AG09319 (cell line): ENCODE measurements around the gene FSTL1.

Experiments used
- DNase-seq: peaks from one replicate; pipeline ENCODE4 v3.0.0-alpha.2; 2010; ENCODE audit warnings: low read depth; ENCODE audit errors: extremely low read depth
- TF ChIP-seq, protein P1 (sequence below): IDR thresholded peaks from 2 replicates; pipeline ENCODE4 v1.5.1; 2011; ENCODE audit warnings: low read depth, mild to moderate bottlenecking, inconsistent platforms, low read length, moderate library complexity

FSTL1 gene

DNA sequence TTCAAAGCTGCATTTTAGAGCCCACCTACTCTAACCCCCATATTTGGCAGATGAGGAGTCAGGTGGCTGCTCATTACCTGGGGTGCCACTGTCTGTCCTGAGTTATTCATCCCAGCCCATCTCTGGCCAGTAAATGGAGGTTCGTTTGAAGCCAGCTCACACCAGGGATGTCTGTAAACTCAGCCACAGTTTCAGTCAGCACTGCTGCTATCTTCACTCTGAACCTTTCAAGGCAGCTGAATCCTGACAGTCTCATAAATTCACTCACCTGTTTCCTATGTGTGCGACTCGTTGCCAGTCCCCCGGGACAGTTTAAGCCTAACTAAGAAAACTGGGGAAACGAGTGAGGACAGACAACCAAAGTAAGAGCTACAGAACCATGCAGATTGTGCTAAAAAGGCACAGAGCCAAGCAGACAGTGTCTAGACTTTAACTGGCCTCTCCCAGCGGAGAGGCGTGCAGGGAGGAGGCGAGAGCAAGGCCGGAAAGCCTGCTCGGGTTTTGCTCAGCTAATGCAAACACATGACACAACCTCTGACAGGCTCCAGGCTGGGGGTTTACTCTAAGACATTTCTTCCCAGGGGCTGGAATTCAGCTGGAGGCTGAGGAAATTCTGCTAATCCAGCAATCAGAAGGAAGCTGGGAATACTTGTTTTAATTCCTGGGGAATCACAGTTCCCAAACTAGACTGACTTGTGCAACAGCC lies 12.0 kb downstream of the FSTL1 start:
- TF ChIP-seq, protein P1, sequence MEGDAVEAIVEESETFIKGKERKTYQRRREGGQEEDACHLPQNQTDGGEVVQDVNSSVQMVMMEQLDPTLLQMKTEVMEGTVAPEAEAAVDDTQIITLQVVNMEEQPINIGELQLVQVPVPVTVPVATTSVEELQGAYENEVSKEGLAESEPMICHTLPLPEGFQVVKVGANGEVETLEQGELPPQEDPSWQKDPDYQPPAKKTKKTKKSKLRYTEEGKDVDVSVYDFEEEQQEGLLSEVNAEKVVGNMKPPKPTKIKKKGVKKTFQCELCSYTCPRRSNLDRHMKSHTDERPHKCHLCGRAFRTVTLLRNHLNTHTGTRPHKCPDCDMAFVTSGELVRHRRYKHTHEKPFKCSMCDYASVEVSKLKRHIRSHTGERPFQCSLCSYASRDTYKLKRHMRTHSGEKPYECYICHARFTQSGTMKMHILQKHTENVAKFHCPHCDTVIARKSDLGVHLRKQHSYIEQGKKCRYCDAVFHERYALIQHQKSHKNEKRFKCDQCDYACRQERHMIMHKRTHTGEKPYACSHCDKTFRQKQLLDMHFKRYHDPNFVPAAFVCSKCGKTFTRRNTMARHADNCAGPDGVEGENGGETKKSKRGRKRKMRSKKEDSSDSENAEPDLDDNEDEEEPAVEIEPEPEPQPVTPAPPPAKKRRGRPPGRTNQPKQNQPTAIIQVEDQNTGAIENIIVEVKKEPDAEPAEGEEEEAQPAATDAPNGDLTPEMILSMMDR: no peak
- DNase-seq: no peak

DNA sequence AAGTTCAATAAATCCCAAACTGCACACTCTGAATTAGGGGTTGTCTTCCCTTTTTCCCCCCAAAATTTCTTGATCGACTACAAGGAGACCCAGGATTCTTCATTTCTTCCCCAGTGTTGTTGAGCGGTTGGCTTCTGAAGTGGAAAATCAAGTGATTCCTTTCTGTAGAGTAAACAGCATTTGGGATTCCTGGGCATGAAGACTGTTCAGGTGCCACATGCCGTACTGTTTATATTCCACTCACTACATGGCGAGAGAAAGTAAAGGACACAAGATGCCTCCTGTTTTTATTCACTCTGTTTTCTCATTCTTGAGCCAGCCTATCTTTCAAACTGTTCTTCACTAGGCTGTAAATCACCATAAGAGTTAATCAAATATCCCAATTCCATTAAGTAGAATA lies 12.6 kb downstream of the FSTL1 start:
- no peak for DNase-seq
- TF ChIP-seq, protein P1: no peak

DNA sequence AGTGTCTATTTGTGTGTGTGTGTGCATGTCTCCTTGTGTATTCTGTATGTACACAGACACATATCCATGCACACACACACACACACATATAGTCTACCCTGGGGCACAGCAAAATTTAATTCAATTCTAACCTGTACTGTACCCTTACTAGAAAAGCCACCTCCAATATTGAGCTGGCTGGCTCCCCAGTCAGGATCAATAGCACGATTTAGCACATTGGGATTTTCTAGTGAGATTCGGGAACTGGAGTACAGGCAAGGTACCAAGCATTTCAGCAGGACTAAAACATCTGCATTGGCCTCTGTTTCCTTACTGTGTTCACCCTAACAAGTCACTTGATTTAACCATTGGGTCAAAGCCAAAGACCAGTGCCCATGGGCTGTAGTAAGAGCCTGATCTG lies 13.2 kb downstream of the FSTL1 start:
- TF ChIP-seq, protein P1: no peak
- DNase-seq: no peak

DNA sequence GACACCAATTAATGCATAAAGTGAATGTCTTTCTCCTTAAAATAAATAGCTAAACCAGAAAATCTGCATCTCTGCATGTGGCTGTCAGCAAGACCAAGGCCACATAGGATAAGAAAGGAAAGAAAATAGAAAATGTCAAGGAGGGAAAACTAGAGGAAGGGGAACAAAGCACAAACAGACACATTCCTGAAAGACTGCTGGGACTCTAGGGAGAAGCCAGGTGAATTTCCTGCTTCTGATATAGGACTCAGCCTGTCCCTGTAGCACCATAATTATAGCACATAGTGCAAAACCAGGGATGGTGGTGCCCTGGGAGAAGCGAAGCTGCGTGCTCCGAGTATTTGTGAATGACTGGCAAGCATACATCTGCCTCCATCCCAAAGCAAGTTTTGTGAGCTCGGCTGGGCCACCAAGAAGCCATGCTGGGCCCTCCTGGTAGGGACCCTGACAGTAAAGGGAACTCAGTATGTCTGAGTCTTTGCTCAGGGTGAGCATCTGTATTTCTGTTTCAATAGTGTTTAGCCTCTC lies 14.2 kb downstream of the FSTL1 start:
- no peak for DNase-seq
- TF ChIP-seq, protein P1: no peak

DNA sequence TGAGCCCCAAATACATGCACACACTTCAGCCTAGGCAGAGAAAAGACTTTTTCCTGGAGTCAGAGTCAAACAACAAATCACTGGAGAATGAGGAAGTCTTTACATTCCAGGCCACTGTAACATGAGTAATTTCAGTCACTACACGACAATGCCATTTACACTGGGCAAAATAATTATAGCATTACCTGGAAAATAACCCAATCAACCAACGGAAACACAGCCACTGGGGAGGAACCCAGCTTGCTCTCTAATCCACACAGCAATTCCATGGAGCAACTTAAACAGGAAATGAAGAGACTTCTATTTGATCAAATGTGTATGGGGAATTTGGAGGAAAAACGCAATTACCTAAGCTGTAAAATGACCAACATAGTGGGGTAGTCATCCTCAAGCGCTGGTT lies 15.2 kb downstream of the FSTL1 start:
- TF ChIP-seq, protein P1: no peak
- DNase-seq: no peak

DNA sequence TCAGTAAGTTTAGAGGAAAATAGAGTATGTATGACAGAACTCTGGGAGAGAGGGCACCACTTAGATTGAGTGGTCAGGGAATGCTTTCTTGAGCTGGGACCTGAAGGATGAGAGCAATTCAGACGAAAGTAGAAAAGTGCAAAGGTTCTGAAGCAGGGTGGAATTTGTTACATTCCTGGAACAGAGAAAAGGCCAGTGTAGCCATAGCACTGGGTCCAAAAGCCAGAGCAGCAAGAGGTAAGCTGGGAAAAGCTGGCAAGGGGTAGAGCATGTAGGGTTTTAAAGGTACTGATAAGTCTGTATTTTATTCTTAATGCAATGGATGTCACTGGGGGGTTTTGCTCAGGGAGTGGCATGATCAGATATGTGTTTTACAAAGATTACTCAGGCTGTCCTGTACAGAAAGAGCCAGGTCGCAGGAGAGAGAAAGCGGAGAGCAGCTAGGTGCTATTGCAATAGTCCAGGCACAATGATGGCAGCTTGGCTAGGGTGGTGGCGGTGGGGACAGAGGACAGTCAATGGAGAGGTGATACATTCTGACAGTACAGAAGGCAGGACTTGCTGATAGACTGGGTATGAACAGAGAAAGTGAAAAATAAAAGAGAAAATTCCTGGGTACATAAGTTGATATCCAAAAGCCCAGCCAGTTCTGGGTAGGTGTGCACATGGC lies 17.0 kb downstream of the FSTL1 start:
- TF ChIP-seq, protein P1: no peak
- no peak for DNase-seq

DNA sequence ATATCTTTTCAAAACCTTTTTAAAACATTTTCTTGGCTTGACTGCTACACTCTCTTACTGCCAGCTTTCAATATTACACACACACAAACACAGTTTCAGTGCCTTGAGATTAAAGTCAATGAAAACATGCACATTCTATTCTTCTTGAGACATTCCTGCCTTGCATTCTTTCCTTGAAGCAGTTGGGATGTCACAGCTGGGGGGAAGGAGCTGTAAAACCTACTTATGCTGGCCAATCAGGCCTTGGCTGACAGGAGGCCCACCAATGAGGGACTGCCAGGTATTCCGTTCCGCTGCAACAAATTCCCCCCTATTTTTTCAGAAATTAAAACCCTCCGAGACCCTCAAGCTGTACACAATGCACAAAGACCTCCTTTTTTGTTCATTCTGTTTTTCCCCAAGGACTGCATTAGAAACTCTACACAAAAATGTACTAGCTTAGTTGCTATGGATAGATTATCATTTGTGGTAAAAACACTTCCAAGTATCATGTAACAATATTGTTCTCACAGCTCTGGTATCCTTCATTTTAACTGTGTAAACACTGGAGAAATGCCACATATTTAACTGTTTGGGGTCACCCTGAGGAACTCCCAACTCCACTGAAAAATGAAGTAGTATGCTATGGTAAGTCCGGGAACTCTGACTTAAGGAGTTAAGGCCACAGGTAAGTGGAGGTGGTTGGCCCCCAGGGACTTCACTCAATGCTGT lies 18.5 kb downstream of the FSTL1 start:
- TF ChIP-seq, protein P1: no peak
- DNase-seq: no peak
